ENCODE measurements around the gene ANO10.

DNA sequence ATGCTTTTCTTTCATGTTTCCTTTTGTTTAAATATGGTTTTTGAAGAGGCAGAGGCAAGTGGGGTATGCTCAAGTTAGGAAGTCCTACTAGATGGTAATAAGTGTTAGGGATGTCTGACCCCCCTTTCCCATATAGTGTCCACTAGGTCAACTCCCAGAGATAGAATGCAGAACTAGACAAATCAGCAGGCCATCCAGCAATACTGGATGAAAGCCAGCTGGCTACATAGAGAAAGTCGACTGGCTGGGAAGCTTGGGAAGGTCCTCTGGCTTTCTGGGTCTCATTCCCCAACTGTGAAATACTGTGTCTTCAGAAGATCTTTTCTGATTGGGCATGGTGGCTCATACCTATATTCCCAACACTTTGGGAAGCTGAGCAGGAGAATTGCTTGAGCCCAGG lies 221.6 kb downstream of the ANO10 start:
- TF ChIP-seq RAD21 (IDR thresholded peaks at IDR 0.05; ENCODE audit: low read depth), result no peak
- TF ChIP-seq EP300 (IDR thresholded peaks at IDR 0.05; ENCODE audit: borderline replicate concordance), result no peak
- TF ChIP-seq, protein P1, sequence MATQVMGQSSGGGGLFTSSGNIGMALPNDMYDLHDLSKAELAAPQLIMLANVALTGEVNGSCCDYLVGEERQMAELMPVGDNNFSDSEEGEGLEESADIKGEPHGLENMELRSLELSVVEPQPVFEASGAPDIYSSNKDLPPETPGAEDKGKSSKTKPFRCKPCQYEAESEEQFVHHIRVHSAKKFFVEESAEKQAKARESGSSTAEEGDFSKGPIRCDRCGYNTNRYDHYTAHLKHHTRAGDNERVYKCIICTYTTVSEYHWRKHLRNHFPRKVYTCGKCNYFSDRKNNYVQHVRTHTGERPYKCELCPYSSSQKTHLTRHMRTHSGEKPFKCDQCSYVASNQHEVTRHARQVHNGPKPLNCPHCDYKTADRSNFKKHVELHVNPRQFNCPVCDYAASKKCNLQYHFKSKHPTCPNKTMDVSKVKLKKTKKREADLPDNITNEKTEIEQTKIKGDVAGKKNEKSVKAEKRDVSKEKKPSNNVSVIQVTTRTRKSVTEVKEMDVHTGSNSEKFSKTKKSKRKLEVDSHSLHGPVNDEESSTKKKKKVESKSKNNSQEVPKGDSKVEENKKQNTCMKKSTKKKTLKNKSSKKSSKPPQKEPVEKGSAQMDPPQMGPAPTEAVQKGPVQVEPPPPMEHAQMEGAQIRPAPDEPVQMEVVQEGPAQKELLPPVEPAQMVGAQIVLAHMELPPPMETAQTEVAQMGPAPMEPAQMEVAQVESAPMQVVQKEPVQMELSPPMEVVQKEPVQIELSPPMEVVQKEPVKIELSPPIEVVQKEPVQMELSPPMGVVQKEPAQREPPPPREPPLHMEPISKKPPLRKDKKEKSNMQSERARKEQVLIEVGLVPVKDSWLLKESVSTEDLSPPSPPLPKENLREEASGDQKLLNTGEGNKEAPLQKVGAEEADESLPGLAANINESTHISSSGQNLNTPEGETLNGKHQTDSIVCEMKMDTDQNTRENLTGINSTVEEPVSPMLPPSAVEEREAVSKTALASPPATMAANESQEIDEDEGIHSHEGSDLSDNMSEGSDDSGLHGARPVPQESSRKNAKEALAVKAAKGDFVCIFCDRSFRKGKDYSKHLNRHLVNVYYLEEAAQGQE (IDR thresholded peaks at IDR 0.05; ENCODE audit: low read depth), result no peak
- TF ChIP-seq, protein P2, sequence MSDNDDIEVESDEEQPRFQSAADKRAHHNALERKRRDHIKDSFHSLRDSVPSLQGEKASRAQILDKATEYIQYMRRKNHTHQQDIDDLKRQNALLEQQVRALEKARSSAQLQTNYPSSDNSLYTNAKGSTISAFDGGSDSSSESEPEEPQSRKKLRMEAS (IDR thresholded peaks at IDR 0.05), result no peak
- no peak for TF ChIP-seq YY1 (IDR thresholded peaks at IDR 0.05; ENCODE audit: low read depth)
- TF ChIP-seq TEAD4 (IDR thresholded peaks at IDR 0.05), result no peak
- TF ChIP-seq CREB1 (IDR thresholded peaks at IDR 0.05; ENCODE audit: low read depth), result no peak
- TF ChIP-seq NFIC (IDR thresholded peaks at IDR 0.05), result no peak
- no peak for TF ChIP-seq USF1 (IDR thresholded peaks at IDR 0.05)
- TF ChIP-seq CEBPB (IDR thresholded peaks at IDR 0.05), result no peak
- TF ChIP-seq FOXM1 (IDR thresholded peaks at IDR 0.05; ENCODE audit: borderline replicate concordance, low read depth), result no peak
- TF ChIP-seq TCF12 (IDR thresholded peaks at IDR 0.05; ENCODE audit: low read depth), result no peak
